Hepatic stellate cell (primary cell): ENCODE data around the gene SPTB.
"Not testable (repeated sequence)": the region's sequence is repeated elsewhere in the genome, so short reads cannot be mapped to it uniquely, and the experiment has no call there.

ENCODE experiments used
- DNase-seq: peaks from one replicate; pipeline ENCODE4 v3.0.0; 2011; ENCODE audit warnings: low spot score

SPTB gene

GRCh38 chr14:64879635-64880220 is at the start of gene SPTB:
Gene SPTB (minus strand): TSS chr14:64879907. CDS start chr14:64823094, 56,813 bp downstream.
- DNase-seq = no peak

- DNase-seq = no peak
These were observed 49.3 kb upstream of the SPTB start for GRCh38 chr14:64929014-64929359.

GRCh38 chr14:64928239-64929013 is 48.7 kb upstream of the SPTB start:
- no peak for DNase-seq

GRCh38 chr14:64927031-64927430 is 47.3 kb upstream of the SPTB start:
- DNase-seq = no peak

GRCh38 chr14:64926398-64926995 is 46.8 kb upstream of the SPTB start:
- no peak for DNase-seq

- no peak for DNase-seq
These were observed 43.3 kb upstream of the SPTB start for GRCh38 chr14:64923015-64923414.

- no peak for DNase-seq
These were observed 40.8 kb upstream of the SPTB start for GRCh38 chr14:64920465-64920864.

- DNase-seq = no peak
These were observed 39.9 kb upstream of the SPTB start for GRCh38 chr14:64919618-64920017.

- DNase-seq = no peak
These were observed 39.5 kb upstream of the SPTB start for GRCh38 chr14:64919215-64919614.

GRCh38 chr14:64918216-64918615 is 38.5 kb upstream of the SPTB start:
- DNase-seq = no peak

GRCh38 chr14:64915797-64916196 is 36.1 kb upstream of the SPTB start:
- no peak for DNase-seq

- no peak for DNase-seq
These were observed 35.3 kb upstream of the SPTB start for GRCh38 chr14:64915029-64915424.

GRCh38 chr14:64914237-64915028 is 34.7 kb upstream of the SPTB start, which contains the start of gene CHURC1:
Gene CHURC1 (plus strand): TSS chr14:64914455. CDS start chr14:64914496, 41 bp downstream.
- peak; percentile 89 for DNase-seq

- DNase-seq = not testable (repeated sequence)
These were observed 33.8 kb upstream of the SPTB start for GRCh38 chr14:64913477-64913876.

GRCh38 chr14:64912261-64912660 is 32.6 kb upstream of the SPTB start:
- no peak for DNase-seq

- DNase-seq = peak; percentile 22
These were observed 31.3 kb upstream of the SPTB start for GRCh38 chr14:64910847-64911495.

- DNase-seq = no peak
These were observed 26.3 kb upstream of the SPTB start for GRCh38 chr14:64906022-64906421.

- no peak for DNase-seq
These were observed 20.3 kb upstream of the SPTB start for GRCh38 chr14:64899958-64900357.

- peak; percentile 41 for DNase-seq
These were observed 12.2 kb upstream of the SPTB start for GRCh38 chr14:64891839-64892375.

GRCh38 chr14:64891173-64891838 is 11.6 kb upstream of the SPTB start:
- DNase-seq = no peak

- no peak for DNase-seq
These were observed 9.6 kb upstream of the SPTB start for GRCh38 chr14:64889352-64889751.
